ENCODE results near the gene DRD2.
"Not testable (repeated sequence)": the region's sequence is repeated elsewhere in the genome, so short reads cannot be mapped to it uniquely, and the experiment has no call there.

The DRD2 gene

DNA sequence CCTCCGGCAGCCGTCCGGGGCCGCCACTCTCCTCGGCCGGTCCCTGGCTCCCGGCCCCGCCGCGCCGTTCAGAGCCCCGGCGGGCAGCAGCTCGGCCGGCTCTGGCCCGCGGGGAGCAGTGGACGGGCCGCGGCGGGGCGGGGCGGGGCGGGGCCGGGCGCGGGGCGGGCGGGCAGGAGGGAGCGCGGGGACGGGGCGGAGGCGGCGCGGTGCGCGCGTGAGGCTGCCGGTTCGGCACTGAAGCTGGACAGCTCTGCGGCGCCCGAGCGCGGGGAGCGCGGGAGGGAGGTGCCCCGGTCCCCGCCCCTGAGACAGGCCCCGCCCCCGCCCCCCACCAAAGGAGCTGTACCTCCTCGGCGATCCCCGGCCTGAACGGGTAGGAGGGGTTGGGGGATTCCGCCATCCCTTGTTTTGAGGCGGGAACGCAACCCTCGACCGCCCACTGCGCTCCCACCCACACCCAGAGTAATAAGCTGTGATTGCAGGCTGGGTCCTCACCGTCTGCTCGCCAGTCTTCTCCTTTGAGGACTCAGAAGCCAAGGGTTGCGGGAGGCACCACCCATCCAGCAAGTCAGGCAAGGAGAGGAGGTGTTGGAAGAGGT is at the start of gene DRD2:
Gene DRD2 (minus strand): TSS at position 239 of the 602 bp plus-strand sequence. CDS start 50,747 bp downstream, outside the sequence.
- DNase-seq: peak; percentile 22

DNA sequence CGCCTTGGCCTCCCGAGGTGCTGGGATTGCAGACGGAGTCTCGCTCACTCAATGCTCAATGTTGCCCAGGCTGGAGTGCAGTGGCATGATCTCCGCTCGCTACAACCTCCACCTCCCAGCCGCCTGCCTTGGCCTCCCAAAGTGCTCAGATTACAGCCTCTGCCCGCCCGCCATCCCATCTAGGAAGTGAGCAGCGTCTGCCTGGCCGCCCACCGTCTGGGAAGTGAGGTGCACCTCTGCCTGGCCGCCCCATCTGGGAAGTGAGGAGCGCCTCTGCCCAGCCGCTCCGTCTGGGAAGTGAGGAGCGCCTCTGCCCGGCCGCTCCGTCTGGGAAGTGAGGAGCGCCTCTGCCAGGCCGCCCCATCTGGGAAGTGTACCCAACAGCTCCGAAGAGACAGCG is 48.7 kb upstream of the DRD2 start:
- DNase-seq: not testable (repeated sequence)

DNA sequence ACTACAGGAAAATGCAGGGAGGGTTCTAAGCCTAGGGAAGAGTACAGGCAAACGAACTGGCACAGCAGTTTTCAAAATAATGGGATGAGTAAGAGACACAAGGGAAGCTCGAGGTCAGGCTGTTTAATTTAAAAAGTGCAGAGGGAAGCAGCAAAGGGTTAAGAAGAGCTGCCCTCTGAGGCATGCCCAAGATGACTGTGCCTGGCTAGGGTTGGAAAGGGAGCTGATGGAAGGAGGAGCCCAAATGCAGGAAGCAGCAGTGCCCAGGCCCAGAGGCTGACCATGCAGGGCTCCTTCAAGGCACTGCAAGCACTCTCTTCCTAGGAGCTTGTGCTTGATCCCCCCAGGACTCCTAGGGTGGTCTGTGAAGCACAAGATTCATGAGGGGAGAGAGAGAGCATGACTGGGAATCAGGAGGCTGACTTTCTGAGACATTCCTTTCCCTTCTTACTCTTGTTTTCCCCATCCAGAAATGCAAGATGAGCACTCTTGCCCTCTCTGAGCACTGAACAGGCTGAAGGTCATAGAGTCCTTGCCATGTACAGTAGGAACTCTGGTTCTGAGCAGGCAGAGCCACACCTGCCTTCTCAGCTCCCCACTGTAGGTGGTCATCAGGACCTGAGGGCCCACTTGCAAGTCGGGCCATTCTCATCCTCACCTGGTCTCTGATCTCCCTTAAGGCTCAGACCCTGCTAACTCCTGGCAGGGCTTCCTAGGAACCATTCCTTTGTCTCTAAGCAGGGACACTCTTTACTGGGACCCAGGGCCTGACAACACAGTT is 46.7 kb upstream of the DRD2 start:
- no peak for DNase-seq

DNA sequence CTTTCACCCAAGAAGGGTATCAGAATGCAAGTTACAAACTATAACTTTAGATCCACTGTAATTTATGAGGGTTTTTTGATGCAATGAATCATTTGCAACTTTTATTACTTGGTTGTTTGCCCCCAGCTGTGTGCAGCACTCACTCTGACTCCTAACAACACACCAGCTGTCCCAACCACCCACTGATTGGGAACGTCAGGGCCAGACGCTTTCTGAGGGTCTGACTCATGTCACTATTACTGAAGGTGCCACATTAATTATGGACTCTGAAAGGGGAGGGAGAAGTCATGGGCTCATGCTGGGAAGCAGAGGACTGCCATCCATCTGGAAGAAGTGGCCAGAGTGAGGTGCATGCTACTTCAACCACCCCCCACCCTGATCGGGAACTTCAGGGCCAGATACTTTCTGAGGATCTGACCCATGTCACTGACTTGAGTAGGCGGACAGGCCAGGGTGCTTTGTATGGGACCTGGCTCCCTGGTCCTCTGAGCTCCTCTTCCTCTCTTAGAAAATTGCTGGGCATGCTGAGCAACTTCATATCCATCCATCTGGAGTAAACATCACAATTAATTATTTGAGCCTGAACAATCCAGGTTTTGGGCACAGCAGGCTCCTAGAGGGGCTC is 44.9 kb upstream of the DRD2 start:
- DNase-seq: no peak

DNA sequence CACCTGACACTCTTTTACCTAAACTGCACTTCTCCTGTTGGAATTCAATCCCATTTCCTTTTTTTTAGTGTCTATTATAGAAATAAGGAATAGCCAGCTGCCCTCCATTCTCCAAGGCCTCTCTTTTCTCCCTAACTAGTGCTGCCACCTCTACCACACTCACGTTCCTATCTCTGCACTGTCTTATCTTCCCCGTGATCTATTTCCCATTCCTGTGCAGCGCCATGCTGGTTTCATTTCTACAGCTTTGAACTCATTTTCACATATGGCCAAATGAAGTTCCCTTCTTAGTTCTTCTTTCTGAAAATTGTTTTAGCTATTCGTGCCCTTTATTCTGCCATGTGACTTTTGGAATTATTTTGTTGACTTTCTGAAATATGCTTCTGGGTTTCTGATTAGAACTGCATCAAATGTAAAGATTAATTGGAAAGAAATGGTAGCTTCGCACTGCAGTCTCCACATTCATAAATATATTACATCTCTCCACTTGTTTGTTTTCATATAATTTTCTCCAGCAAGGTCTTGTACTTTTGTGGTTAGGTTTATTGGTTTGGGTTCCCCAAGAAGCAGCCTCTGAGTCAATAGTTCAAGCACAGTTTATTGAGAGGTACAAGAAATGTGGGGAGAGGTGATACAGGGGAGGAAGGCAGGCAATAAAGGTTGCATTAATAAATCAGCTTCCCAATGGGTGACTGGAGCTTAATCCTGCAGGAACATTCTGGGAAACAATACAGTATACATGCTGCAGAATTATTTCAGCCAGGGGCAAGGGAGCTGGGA is 43.7 kb upstream of the DRD2 start:
- DNase-seq: no peak

DNA sequence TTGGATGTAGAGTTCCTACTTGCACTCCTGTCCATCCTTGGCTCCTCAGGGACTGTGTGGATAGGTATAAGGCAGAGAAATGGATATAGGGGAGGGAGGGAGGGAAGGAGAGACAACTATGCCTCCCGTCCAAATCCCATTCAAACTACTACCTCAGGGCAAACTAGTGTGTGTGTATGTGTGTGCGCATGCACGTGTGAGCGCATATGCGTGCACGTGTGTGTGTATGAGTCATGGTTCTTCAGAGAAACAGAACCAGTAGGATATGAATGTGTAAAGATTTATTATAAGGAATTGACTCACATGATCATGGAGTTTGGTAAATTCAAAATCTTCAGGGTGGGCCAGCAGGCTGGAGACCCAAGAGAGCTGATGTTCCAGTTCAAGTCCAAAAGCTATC is 42.2 kb upstream of the DRD2 start:
- DNase-seq: no peak

DNA sequence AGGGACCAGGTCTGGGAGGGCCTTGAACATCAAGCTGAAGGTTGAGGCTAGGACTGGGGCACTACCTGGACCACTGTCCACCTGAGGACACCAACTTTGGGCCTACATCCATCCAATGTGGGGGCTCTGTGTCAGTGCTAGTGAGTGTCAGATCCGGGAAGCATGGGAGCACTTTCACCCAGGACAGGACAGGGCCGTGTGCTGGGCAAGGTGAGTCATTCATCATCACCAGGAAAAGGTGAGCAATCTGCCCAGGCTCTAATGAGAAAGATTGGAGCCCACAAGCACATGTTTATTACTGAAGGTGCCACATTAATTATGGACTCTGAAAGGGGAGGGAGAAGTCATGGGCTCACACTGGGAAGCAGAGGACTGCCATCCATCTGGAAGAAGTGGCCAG is 39.7 kb upstream of the DRD2 start:
- DNase-seq: no peak

DNA sequence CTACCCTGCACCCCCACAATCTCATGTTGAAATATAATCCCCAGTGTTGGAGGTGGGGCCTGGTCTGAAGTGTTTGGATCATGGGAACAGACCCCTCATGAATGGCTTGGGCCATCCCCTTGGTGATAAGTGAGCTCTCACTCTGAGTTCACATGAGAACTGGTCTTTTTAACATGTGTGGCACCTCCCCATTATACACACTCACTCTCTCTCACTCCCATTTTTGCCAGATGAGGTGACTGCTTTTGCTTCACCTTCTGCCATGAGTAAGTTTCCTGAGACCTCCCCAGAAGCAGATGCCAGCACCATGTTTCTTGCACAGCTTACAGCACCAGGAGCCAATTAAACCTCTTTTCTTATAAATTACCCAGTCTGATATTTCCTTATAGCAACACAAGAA is 32.1 kb upstream of the DRD2 start:
- no peak for DNase-seq

DNA sequence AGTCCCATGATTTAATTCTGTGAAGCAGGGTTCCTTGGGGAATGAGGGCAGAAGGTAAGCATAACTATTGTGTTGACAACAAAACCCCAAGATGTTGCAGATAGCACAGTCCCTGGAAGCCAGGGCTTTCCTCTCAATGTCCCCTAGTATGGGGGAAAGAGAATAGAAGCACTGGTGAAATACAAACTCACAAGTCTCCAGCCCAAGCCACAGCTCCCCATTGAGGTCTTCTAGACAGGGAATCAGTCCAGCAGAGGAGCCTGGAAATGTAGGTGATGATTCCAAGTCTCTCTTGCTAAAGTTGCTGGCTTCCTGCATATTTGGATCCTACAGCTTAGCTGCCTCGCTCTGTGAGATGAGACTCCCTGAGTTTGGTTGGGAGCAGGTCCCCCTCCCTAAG is 31.7 kb upstream of the DRD2 start:
- no peak for DNase-seq

DNA sequence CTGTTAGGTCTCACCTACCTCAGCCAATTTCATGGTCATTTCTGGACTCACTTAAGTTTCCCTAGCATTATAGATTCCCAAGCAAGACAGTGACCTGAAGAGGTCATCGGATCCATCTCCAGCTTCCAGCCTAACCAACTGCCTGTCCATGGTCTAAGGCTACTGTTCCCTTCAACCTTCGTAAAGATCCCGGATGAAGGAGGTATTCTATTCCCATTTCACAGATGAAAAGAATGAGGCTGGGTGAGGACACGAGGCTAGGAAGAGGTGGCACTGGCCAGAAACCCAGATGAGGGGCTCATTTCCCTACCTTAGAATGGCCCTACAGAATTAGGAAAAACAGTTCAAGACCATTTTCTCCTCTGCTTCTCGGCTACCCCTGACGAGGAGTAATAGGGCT is 31.3 kb upstream of the DRD2 start:
- DNase-seq: no peak

DNA sequence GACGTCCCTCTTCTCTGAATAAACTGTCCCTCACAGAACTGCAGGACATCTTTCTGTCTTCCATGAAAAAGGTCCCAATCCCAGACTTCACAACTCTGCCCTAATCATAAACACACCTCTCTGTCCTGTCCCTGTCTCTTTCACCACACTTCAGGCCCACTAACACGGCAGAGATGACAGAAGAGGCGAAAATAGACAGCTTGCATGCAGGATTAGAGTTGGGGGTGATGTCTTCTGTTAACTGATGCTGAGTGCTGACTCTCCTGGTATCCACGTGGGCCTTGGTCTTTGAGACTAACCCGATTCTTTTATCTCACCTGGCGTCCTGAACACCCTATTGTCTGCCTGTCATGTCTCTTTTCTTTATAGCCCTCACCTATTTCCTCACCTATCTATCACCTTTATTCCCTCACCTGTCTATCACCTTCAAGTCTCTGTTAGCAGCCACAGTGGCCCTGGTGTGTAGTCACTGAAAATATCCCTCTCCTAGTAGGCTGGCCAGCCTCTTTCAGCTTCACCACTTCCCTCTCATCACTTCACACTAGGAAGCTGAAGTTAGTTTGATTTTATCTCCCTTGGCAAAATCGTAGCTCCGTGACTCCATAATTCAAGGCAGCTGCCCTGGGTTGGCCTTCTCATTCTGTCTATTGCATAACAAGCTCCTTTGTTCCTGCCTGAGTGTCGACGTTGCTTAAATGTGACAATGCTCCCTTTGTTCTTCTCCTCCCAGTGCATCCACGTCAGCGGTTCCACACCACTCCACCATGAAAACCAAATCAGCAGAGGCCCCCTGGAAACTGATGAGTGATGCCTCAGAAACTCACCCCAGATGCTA is 30.6 kb upstream of the DRD2 start:
- DNase-seq: no peak

DNA sequence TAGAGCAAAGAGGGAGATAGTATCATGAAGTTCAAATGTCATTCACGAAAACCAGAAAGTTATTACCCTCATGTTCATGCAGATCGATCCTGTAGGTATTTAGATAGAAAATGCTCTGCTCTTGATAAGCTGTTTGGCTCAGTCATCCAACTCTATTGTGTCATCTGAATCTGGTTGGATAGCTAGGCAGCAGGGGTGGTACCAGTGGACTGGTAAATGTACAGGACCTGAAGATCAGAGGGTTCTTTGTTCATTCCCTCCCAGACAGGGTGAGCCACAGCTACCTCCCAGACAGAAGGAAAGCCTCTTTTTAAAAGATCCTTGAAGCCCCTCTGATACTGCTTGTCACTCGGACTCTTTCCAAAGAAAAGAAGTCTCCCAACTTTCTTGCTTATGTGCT is 29.8 kb upstream of the DRD2 start:
- DNase-seq: no peak

DNA sequence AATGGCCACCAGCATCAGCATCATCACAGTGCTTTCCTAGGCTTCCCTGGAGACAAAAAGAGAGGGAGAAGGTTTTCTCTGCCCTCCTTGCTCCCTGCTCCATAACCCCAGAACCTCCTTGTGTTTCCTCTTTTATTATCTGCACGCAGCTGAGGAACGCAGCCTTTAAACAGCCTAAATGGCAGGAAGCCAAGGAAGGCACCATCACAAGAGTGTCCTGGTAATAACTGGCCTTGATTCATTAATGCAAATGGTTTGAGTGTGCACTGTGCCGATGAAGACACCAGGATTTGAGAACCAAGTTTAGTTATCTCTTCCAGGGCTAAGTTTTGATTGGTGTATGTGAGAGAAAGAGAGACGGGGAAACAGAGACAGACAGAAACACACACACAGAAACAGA is 29.4 kb upstream of the DRD2 start:
- no peak for DNase-seq

DNA sequence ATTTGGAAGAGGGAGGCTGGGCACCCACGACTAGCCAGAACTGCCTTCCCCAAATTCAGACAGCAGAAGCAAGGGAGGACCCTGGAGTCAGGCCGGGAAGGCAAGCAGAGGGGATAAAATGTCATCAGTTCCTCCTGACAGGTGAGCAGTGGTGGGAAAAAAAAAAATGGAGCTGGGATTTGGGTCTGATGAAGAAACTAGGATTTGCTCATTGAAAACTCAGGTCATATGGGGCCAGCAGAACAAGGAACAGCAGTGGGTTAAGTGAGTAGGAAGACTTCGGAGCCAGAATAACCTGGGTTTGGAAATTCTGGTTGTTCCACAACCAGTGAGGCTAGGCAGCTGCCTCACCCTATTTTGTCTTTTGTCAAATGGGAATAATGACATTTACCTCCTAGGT is 28.9 kb upstream of the DRD2 start:
- DNase-seq: no peak

DNA sequence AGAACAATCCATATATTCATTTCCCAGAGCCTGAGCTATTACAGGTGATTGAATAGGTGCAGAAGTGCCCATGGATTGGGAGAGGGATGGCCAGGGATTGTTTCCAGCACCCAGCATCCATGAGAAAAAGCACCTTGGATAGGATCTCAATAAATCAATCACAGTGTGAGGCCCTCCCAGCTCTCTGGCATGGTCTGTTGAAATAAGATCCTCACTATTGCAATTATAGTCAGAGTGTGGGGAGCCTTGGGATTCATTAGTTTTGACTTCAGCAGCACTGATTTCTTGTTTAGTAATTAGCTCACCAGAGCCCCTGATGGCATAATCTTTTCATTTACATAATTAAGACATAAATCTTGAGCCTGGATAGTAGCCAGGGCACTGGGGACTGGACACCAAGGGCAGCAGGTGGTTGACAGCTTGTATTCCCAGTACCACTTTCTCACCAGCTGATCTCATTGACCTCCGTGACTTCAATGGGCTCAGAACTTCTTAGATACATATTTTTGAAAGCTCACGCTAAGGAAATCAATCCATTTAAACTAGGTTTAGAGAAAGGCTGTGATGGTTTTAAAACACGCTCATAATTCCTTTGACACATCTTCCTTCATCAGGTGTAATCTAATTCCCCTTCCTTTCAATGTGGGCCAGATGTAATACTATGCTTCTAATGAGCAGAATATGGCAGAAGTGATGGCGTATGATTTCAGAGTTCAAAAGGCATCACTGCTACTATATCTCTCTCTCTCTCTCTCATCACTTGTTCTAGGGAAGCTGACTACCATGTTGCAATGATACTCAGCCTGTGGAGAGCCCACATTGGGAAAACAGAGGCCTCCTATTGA is 22.1 kb upstream of the DRD2 start:
- DNase-seq: no peak

DNA sequence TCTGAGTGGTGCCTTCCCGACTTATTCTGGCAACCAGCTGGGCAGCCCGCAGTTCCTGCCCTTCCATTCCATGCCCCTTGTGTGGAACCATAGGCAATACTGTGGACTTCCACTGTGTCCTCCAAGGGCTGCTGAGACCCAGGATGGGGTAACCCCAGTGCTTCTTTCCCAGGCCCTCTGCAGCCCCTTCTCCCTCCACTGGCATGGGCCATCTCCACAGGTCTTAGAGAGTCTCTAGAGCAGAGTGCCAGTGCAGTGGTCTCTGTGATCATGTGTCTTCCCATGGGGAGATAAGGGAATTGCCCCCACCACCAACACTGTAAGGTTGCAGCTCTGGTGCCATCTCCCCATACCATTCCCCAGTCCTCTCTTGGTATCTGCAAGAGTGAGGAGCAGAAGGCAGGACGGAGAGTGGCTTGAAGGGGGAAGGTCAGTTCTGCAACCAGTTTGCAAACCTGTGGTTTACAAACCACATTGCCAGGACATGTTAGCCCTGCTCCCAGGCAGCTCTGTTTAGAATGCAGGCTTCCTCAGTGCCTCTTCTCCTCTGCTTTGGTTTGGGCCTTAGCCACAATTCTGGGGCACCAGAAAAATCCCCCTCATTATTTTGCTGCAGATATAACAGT is 20.9 kb upstream of the DRD2 start:
- no peak for DNase-seq

DNA sequence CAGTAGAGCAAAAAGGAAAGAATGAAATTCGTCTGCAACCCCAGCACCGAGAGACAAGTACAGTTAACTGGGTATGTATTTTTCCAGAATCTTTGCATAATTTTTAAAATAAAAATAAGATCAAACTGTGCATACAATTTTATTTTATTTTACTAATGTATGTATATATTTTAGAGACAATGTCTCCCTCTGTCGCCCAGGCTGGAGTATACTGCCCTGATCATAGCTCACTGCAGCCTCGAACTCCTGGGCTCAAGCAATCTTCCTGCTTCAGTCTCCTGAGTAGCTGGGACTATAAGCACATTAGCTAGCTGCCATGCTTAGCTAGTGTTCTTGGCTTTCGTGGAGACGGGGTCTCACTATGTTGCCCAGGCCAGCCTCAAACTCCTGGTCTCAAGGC is 18.8 kb upstream of the DRD2 start:
- no peak for DNase-seq

DNA sequence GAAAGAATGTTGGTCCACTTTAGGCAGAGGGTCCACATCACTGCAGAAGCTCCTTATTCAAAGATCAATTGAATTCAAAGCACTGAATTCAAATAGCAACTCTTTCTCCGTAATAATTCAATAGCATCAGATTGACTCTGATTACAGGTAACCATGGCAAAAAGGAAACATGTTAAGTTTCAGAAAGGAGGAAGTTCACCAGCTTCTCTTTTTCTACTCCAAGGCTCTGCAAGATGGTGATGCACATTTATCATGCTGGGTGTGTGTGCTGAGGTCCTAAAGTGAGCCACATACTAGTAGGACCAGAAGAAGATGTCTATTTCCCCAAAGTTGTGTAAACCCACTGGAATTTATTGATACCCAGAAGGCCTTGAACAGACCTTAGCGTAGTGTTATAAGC is 18.0 kb upstream of the DRD2 start:
- DNase-seq: no peak

DNA sequence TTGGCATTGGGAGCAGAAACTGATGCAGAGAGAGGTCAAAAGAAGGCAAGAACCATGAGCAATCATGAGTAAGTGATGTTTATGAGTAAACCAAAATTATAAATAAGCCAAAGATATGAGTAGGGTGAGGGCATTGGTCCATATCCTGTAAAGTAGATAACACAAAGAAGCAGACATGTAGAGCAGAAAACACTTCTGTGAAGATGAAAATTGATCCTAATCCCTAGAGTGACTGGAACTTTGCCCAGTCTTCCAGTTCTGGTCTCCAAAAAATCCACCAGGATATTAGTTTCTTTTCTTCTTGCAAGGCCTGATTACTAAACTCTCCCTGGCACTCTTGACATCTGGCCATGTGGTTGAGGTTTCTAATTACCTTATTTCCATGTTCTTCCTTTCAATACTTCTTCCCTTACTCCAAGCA is 13.7 kb upstream of the DRD2 start:
- peak; percentile 88 for DNase-seq

DNA sequence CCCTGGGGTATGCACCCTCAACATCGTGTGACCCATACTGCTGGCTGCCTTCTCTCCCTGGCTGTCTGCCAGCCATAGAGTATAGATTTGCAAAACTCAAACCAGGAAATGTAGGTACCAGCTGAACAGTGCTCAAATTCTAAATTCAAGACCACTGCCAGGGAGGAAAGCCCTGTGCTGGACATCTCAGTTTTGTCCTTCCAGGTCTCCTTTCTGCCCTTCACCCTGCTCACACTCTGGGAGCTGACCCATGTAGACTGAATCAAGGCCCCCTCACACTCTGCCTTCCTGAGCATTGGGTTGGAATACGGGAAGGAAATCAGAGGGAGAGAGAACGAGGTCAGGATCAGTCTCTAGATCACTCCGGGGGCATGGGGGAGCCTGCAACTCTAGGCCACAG is 12.4 kb upstream of the DRD2 start:
- no peak for DNase-seq

DNA sequence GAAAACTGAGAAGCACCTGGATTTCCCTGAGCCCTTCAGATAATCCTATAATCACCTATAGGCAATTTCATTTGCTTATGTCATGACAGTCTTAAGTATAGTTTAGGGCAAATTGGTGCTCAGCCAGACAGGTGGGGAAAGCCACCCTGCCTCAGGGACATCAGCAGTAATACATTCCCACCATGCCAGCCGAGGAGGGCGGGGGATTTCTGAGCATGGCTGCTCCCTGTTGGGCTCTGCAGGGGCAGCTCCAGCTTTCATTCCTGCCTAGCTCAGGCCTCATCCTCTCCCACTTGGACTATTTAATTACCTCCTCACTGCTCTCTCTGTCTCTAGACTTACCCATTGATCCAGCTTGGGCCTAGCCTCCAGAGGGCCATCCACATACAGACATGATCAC is 9.0 kb upstream of the DRD2 start:
- DNase-seq: no peak
